SK-MEL-5 (cell line): Measurements from ENCODE around the gene SFT2D1. TPM values are rescaled to one million over a fixed set of nuclear protein-coding genes. Genes with fewer than 3 reads are reported as not detected.

Experiments
- DNase-seq: peaks from one replicate; pipeline ENCODE4 v3.0.0-alpha.2; 2016; ENCODE audit warnings: low read depth, low spot score
- in situ Hi-C: cut with HindIII; loops from 2 replicates; pipeline ENCODE4 v1.10.0; 2016; ENCODE audit warnings: low sequenced_read_pairs, high pct_unique_total_duplicates, low pct_unique_long_range_greater_than_20kb
- total RNA-seq: library from RNA; depleted of rRNA; stranded (reverse); fragments of >200 nt; shearing (Covaris generic); gene quantifications from 2 replicates; pipeline ENCODE4 v1.2.3, GENCODE V29; 2014

The SFT2D1 gene
- total RNA-seq, 1 experiment from 2014 or later, result 46.3 TPM

DNA sequence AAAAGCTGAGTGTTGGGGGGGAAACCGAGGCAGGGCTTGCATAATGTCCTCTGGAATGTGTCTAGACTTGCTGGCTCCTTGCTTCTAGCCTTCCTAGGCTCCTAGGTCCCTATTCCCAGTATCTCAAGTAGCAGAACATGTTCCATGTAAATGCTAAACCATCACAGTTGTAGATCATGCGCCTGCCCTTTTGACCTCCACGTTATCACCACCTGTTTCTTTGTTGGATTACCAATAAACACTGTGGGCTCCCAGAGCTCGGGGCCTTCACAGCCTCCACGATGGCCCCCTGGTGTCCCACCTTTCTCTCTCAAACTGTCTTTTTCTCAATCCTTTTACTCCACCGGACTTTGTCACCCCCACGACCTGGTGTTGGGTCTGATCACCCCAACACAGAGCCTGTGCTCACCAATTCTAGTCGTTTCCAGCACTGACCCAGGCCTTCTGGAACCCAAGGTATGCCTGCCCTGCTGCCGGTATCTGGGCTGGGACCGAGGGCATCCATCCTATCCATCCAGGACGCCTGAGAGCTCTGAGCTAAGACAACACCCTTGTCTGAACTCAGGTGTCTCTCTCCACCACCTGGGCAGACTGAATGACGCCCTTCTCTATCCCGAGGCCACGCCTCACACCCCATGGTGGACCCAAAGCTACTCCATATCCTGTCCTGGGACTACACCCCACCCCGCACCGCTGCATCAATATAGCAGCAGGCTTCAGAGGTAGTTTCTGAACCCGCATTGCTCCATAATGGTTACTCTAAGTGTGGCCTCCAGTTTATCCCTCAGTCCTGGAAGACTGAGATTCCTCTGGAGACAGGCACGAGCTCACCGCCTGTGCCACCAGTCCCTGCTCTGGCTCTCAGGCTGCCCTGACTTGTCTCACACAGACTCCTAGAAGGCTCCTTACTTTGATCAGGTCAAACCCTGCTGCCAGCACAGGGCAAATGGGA, 24.8 kb downstream of the SFT2D1 start:
- no peak for DNase-seq
- in situ Hi-C loops, result no loop called here

DNA sequence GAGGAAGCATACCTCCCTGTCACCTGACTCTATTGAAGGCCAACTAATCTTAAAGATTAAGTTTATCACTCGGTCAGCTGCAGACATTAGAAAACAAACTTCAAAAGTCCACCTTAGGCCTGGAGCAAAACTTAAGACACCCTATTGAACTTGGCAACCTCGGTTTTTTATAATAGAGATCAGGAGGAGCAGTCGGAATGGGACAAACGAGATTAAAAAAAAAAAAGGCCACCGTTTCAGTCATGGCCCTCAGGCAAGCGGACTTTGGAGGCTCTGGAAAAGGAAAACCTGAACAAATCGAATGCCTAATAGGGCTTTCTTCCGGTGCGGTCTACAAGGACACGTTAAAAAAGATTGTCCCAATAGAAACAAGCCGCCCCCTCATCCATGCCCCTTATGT, 26.9 kb downstream of the SFT2D1 start:
- DNase-seq, result no peak
- in situ Hi-C loops, result no loop called here

DNA sequence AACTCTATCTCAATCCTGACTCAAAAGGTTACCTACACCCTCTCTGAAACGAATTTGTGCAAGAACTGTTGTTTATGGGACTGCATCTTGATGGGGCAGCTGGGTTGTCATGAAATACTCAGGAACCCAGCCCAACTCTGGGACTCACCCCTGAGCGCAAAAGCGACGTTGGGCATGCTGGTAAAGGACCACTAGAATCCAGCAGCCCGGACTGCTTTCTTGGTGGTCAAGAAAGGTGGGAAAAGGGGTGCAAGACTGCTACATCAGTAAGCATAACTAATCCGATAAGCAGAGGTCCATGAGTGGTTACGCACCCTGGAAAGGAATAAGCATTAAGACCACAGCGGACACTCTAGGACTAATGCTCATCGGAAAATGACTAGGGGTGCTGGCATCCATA, 27.9 kb downstream of the SFT2D1 start:
- in situ Hi-C loops, result no loop called here
- no peak for DNase-seq

DNA sequence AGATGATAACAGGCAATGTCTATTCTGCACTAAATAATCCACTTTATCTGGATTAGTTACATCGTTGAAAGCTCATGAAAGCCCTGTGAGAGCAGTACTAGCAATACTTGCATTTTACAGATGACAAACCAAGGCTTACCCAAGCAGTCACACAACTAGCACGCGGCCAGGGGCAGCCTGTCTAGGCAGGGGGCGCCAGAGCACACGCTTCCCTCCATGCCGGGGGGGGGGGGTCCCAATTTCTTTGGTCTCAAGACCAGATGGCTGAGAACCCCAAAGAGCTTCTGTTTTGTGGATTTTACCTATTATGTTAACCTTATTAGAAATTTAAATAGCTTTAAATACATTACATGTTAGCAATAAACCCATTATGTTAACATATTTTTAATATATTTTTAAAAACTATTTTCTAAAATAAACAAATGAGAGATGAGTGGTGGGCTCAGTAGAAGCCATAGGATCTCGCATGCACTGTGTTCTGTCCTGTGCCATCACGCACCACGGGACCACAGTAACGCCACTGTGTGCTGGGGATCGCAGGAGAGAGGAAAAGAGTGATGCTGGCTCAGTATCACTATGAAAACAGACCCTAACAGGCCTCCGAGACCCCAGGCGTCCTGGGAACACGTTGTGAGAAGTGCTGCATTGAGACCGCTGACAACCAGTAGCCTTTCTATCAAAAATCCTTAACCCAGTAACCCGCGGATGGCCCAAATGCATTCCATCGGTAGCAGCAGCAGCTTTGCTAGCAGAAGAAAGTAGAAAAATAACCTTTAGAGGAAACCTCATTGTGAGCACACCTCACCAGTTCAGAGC, 28.9 kb downstream of the SFT2D1 start:
- in situ Hi-C loops, result no loop called here
- peak; percentile 74 for DNase-seq

GRCh38 chr6:166312832-166313231, 29.5 kb downstream of the SFT2D1 start:
- DNase-seq, result no peak
- in situ Hi-C loops, result no loop called here

- no peak for DNase-seq
- in situ Hi-C loops, result no loop called here
Measured at GRCh38 chr6:166310634-166311033, 31.7 kb downstream of the SFT2D1 start.

- in situ Hi-C loops, result no loop called here
- no peak for DNase-seq
Measured at GRCh38 chr6:166309977-166310376, 32.4 kb downstream of the SFT2D1 start.

DNA sequence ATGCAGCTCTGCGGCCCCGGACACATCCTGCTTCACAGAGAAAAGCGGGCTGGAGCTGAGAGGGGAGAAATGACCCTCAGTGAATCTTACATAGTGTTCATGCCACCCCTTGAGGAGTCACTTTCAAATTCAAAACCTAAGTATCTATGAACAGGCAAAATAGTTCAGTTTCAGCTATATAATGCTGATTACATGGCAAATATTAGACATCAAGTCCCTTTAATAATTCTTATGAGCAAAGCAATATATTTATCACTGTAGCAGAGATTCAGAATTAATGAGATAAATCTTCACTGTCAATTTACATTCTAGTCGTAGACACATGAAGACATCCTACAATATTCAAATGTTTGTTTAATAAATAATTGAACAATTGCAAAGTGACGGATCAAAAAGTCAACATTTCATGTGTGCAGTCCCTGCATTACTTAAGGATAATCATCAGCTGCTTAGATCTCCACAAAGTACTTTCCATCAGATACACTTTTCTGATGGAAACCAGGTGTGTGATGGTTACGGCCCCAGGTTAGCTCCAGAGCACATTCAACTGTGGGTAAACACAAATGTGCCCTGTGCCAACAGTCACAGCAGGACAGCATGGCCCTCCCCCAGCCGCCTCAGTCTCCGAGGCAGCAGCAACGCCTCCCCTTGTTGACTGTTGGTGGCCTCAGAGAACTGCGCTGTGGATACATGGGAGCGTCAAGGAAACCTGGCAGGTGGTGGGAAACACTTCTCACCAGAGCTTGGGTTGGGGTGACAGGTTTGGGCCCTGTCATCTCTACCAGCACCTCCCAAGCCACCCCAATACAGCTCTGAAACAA, 33.4 kb downstream of the SFT2D1 start:
- in situ Hi-C loops, result no loop called here

GRCh38 chr6:166308033-166308768, 34.1 kb downstream of the SFT2D1 start, which contains the start of gene PRR18:
Gene PRR18, minus strand, starts transcription at chr6:166308392. Its CDS starts 250 bp downstream, at chr6:166308142.
- no peak for DNase-seq
- in situ Hi-C loops, result no loop called here

More for the DNA sequence above, 33.4 kb downstream of the SFT2D1 start:
- DNase-seq, result no peak

DNA sequence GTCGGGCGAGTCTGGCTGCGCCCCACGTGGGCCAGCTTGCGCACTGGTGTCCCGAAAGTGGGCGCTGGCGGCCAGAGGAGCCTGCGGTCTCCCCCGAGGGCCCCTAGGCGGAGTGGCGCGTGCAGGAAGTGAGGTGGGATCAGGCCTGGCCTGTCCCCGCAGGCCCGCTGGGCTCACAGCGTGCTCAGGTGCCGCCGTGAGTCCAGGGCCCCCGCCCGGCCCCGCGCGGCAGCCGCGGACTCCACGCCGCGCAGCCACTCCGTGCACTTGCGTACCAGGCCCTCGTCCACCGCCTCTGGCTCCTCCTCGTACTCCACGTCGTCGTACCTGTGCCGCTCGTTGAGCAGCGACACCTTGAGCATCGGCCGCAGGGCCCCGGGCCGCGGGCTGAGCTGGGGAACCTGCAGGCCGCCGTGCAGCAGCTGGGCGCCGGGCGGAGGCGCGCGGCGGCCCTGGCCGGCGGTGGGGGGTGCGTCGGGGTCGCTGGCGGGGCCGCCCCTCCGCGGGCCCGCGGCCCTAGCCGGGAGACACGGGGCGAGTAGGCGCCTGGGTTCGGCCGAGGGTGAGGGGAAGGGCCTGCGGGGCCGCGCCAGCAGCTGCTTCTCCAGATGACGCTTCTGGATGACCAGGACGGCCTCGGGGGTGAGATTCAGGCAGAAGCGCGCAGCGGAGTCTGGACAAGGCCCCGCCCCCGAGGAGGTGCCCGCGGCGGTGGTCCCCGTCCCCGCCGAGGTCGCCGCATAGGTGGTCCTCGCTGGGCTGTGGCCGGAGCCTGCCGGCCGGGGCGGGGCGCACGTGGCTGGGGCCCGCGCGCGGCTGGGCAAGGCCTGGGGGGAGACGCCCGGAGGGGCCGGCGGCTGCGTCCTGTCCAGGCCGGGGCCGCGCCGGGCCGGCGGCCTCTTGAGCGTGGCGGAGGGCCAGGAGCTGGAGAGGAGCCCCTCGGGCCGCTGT, 35.0 kb downstream of the SFT2D1 start:
- in situ Hi-C loops, result no loop called here
- DNase-seq, result no peak

- no peak for DNase-seq
- in situ Hi-C loops, result no loop called here
Measured at GRCh38 chr6:166306378-166307081, 35.8 kb downstream of the SFT2D1 start.

GRCh38 chr6:166305562-166306117, 36.7 kb downstream of the SFT2D1 start:
- no peak for DNase-seq
- in situ Hi-C loops, result no loop called here

GRCh38 chr6:166304106-166304505, 38.2 kb downstream of the SFT2D1 start:
- in situ Hi-C loops, result no loop called here
- no peak for DNase-seq

DNA sequence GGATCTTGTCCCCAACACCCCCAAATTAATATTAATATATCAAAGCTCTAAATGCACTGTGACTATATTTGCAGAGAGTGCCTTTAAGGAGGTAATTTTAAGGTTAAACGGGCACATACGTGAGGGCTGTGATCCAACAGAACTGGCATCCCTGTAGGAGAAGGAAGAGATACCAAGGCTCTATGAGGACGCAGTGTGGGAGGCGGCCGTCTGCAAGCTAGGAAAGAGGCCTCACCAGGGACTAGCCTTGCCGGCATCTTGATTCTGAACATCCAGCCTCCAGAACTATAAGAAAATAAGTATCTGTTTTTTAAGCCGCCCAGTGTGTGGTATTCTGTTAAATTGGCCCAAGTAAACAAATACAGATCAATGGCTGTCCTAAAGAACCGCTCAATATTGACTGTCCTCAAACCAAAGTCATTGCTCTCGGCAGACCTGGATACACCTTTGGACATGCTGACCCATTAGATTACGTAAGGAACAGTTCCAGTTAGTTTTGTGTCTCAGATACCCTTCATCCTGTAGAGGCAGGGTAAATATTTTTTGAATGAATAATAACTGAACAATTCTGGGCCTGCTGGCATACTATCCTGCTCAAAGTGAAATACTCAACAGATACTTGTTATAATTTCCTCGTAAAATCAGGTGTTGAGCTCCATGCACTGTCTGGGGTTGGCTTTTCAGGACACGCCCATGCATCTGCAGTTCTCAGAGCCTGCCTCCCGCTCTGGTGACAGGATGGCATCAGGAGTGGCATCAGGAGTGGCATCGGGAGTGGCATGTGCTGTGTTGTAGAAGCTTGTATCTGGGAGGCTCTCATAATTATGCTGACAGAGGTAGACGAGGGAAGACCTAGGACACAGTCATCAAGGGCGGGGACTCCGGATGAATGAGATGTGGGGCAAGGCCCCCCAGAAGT, 40.5 kb downstream of the SFT2D1 start:
- no peak for DNase-seq
- in situ Hi-C loops, result no loop called here
